Measurements from ENCODE around the gene PGAP1. TPM values are rescaled to one million over a fixed set of nuclear protein-coding genes. Genes with fewer than 3 reads are reported as not detected.

The PGAP1 gene
- total and polyA plus RNA-seq, 2 of the 8 experiments (the other 6 are each of a cell fraction or from before 2014, with no cell fraction given), result 8.3 to 24.1 TPM

DNA sequence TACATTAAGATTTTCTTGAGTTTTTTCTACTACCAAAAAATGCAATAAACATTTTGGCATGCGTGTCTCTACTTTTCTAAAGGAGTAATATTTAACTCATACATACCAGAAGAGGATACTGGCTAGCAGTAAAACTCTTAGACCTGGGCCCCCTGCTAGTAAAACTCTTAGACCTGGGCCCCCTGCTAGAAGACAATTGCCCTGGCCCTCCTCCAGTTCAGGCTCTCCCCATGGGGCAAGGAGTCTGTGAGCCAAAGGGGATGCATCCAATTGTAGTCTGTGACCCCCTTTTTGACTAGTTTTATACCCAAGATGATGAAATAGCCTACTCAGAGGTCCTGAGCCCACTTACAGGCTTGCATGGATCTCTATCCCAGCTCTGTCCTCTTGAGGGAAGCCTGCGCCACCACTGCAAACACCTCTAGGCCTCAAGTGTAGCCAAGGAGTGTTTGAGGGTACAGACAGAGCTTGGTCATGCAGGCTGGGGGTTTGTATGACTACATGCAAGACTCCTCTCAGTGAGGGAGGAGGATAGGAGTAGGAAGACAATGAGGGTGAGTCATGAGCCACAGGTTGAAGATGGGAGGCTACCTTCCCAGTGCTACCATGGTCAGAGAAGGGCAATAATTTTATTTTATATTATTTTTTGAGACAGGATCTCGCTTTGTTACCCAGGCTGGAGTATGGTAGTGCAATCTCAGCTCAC lies 45.2 kb upstream of the PGAP1 start:
- H4K20me1 ChIP-seq (replicated peaks in 1 of 2; ENCODE audit: control insufficient read depth in 1 of 2, insufficient read depth in 2 of 2, low read length in 2 of 2), result no peaks in the 10 kb centered on the region
- CTCF ChIA-PET (ENCODE audit: partially characterized antibody), result interaction anchor here (0.9 to 1.6 kb wide), 2 partner anchors 70 to 197 kb away, joined by 4 to 5 read pairs; no protein-coding TSS in a partner anchor
- no peak overlapping the region for H3K14ac ChIP-seq (ENCODE audit: insufficient read length)
- no peak overlapping the region for H3K23ac ChIP-seq (ENCODE audit: insufficient read length)
- peak overlapping the region; percentile 71 for H3K18ac ChIP-seq (ENCODE audit: extremely low read depth, low read length)
- no peak overlapping the region for H3K9ac ChIP-seq (replicated peaks in 1 of 4; ENCODE audit: extremely low read depth in 1 of 4, low read depth in 3 of 4, low read length in 3 of 4)
- H2BK15ac ChIP-seq (ENCODE audit: low read length), result peak overlapping the region; percentile 88; the same call in 1 of the 2 replicates
- no peak for DNase-seq (ENCODE audit: low read depth in 1 of 2, low spot score in 2 of 2)
- peak overlapping the region; percentile 92 for H4K5ac ChIP-seq (ENCODE audit: insufficient read length, low read depth, low read length)
- peak overlapping the region; percentile 61 for H2BK5ac ChIP-seq (ENCODE audit: low read depth, low read length)
- peak overlapping the region; percentile 92; the same call in 1 of the 2 replicates for H2AFZ ChIP-seq (ENCODE audit: low read length)
- WGBS, 2 experiments (ENCODE audit: extremely low coverage in 1 of 2, insufficient coverage in 1 of 2, insufficient read length in 1 of 2, insufficient replicate concordance in 2 of 2, low coverage in 1 of 2, low lambda C conversion rate in 2 of 2, missing lambda C conversion rate in 1 of 2), result 82% methylated on average over 3 of the region's 3 CpGs; no CpG with 5 or more reads in 1 of the 2 experiments
- FAIRE-seq, result peak; percentile 39
- H3K4me1 ChIP-seq (replicated peaks in 1 of 4; ENCODE audit: control insufficient read depth in 3 of 4, insufficient read depth in 4 of 4, low read length in 3 of 4), result peaks cover 0 to 8% (median 4%) of the 10 kb centered on the region in 4 experiments; a peak in 3 of 7 replicates
- no peak overlapping the region; a peak in 2 of 8 replicates for H3K4me3 ChIP-seq (ENCODE audit: extremely low read depth in 1 of 4, insufficient read depth in 2 of 4, low read depth in 3 of 4, low read length in 4 of 4)
- peak overlapping the region; percentile 10 to 52; a peak in 3 of 4 replicates for H3K4me2 ChIP-seq (ENCODE audit: insufficient read depth in 1 of 2, low read depth in 2 of 2, low read length in 2 of 2)
- no peaks in the 10 kb centered on the region for H3K23me2 ChIP-seq (ENCODE audit: low read depth, low read length)
- H3K9me3 ChIP-seq (ENCODE audit: insufficient read depth in 2 of 2, low read depth in 1 of 2, low read length in 1 of 2), result peaks cover 5 to 13% of the 10 kb centered on the region in 2 experiments
- H3K36me3 ChIP-seq (ENCODE audit: control insufficient read depth in 2 of 4, insufficient read depth in 4 of 4, low read length in 3 of 4), result no peaks in the 10 kb centered on the region; a peak in 1 of 8 replicates
- POLR2A ChIA-PET (ENCODE audit: partially characterized antibody), result no interaction called here
- H4K91ac ChIP-seq (replicated peaks; ENCODE audit: insufficient read length, low read length), result peak overlapping the region; percentile 97
- H4K8ac ChIP-seq (ENCODE audit: extremely low read depth, insufficient read depth, low read length), result no peak overlapping the region
- H3K27ac ChIP-seq (ENCODE audit: low read depth, low read length), result peak overlapping the region; percentile 73; the same call in 1 of the 2 replicates
- H2AK5ac ChIP-seq (ENCODE audit: low read depth, low read length), result no peak overlapping the region
- H3K79me1 ChIP-seq (ENCODE audit: low read depth, low read length), result no peaks in the 10 kb centered on the region
- H2BK20ac ChIP-seq (ENCODE audit: low read length), result peak overlapping the region; percentile 92; the same call in 1 of the 2 replicates
- H3K4ac ChIP-seq (replicated peaks; ENCODE audit: insufficient read length, low read depth, low read length), result peak overlapping the region; percentile 74
- H3K56ac ChIP-seq (replicated peaks; ENCODE audit: insufficient read length, low read depth, low read length), result no peak overlapping the region
- peak overlapping the region; percentile 85; the same call in 1 of the 2 replicates for H2BK12ac ChIP-seq (ENCODE audit: low read depth, low read length)
- no peaks in the 10 kb centered on the region; a peak in 1 of 7 replicates for H3K27me3 ChIP-seq (replicated peaks in 1 of 4; ENCODE audit: control insufficient read depth in 3 of 4, extremely low read depth in 1 of 4, insufficient read depth in 3 of 4, low read length in 3 of 4)
- H3K79me2 ChIP-seq (ENCODE audit: control insufficient read depth in 1 of 2, insufficient read depth in 2 of 2, low read length in 2 of 2), result no peaks in the 10 kb centered on the region
- peak overlapping the region; percentile 83 for H2BK120ac ChIP-seq (replicated peaks; ENCODE audit: low read depth, low read length)
- TF ChIP-seq JUND (IDR thresholded peaks at IDR 0.05; ENCODE audit: low read length), result peak; percentile 68; the same call in 1 of the 2 replicates
- TF ChIP-seq PHF8 (conservative IDR thresholded peaks at IDR 0.05; ENCODE audit: low read depth, low read length), result no peak
- no peak for TF ChIP-seq EP300 (IDR thresholded peaks at IDR 0.05; ENCODE audit: borderline replicate concordance in 1 of 2, low read depth in 2 of 2, low read length in 2 of 2)
- no peak for TF ChIP-seq RNF2 (IDR thresholded peaks at IDR 0.05; ENCODE audit: borderline replicate concordance, low read depth, low read length, missing control alignments, poor library complexity, severe bottlenecking)
- no peak for TF ChIP-seq TEAD4 (IDR thresholded peaks at IDR 0.05; ENCODE audit: low read depth, low read length)
- TF ChIP-seq SIRT6 (IDR thresholded peaks at IDR 0.05; ENCODE audit: low read length), result no peak
- no peak for TF ChIP-seq GTF2F1 (IDR thresholded peaks at IDR 0.05; ENCODE audit: borderline replicate concordance, low read depth, low read length)
- TF ChIP-seq RAD21 (IDR thresholded peaks at IDR 0.05 in 1 of 2, conservative IDR thresholded peaks at IDR 0.05 in 1 of 2; ENCODE audit: low read depth in 2 of 2, low read length in 2 of 2), result peak; percentile 19 to 30; a peak in 2 of 4 replicates
- TF ChIP-seq, protein P1, sequence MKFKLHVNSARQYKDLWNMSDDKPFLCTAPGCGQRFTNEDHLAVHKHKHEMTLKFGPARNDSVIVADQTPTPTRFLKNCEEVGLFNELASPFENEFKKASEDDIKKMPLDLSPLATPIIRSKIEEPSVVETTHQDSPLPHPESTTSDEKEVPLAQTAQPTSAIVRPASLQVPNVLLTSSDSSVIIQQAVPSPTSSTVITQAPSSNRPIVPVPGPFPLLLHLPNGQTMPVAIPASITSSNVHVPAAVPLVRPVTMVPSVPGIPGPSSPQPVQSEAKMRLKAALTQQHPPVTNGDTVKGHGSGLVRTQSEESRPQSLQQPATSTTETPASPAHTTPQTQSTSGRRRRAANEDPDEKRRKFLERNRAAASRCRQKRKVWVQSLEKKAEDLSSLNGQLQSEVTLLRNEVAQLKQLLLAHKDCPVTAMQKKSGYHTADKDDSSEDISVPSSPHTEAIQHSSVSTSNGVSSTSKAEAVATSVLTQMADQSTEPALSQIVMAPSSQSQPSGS (IDR thresholded peaks at IDR 0.05; ENCODE audit: low read length), result no peak

Data from H1 (cell line).